H9 (cell line): Measurements from ENCODE around the gene CNDP1. TPM values are rescaled to one million over a fixed set of nuclear protein-coding genes. Genes with fewer than 3 reads are reported as not detected.
"Not testable (repeated sequence)": the region's sequence is repeated elsewhere in the genome, so short reads cannot be mapped to it uniquely, and the experiment has no call there.

Experiments used
- DNase-seq: peaks from one replicate; pipeline ENCODE4 v3.0.0-alpha.2; 2017
- H2AFZ ChIP-seq: one replicate; pipeline ENCODE4 v1.6.1; 2013; ENCODE audit warnings: mild to moderate bottlenecking, low read length, control low read depth, moderate library complexity
- H2AK5ac ChIP-seq: 2 replicates; pipeline ENCODE4 v1.6.1; 2013; ENCODE audit warnings: low read length, control low read depth, mixed read lengths; ENCODE audit not compliant: insufficient read length
- H2BK120ac ChIP-seq: one replicate; pipeline ENCODE4 v1.6.1; 2013; ENCODE audit warnings: low read depth, mild to moderate bottlenecking, low read length, control low read depth, inconsistent platforms; ENCODE audit not compliant: poor library complexity, severe bottlenecking
- H2BK12ac ChIP-seq: 2 replicates; pipeline ENCODE4 v1.6.1; 2013; ENCODE audit warnings: low read length, control low read depth, mixed read lengths, low read depth; ENCODE audit not compliant: insufficient read length
- H2BK15ac ChIP-seq: 2 replicates; pipeline ENCODE4 v1.6.1; 2013; ENCODE audit warnings: low read depth, low read length, control low read depth
- H2BK20ac ChIP-seq: one replicate; pipeline ENCODE4 v1.6.1; 2013; ENCODE audit warnings: low read depth, mild to moderate bottlenecking, low read length, control low read depth, inconsistent platforms; ENCODE audit not compliant: poor library complexity, severe bottlenecking
- H2BK5ac ChIP-seq: 2 replicates; pipeline ENCODE4 v1.6.1; 2013; ENCODE audit warnings: low read length, control low read depth, mixed read lengths; ENCODE audit not compliant: insufficient read length
- H3K14ac ChIP-seq: 2 replicates; pipeline ENCODE4 v1.6.1; 2013; ENCODE audit warnings: low read length, control low read depth; ENCODE audit not compliant: insufficient read depth
- H3K18ac ChIP-seq: 2 replicates; pipeline ENCODE4 v1.6.1; 2013; ENCODE audit warnings: low read depth, mild to moderate bottlenecking, mixed read lengths, low read length, control low read depth; ENCODE audit not compliant: insufficient read length
- H3K23ac ChIP-seq: 2 replicates; pipeline ENCODE4 v1.6.1; 2013; ENCODE audit warnings: low read length, control low read depth, mixed read lengths, low read depth; ENCODE audit not compliant: insufficient read length
- H3K23me2 ChIP-seq: 2 replicates; pipeline ENCODE4 v1.6.1; 2013; ENCODE audit warnings: low read depth, mild to moderate bottlenecking, mixed read lengths, low read length, control low read depth; ENCODE audit not compliant: insufficient read length, poor library complexity, severe bottlenecking
- H3K27ac ChIP-seq: 2 replicates; pipeline ENCODE4 v1.5.1; 2013; ENCODE audit warnings: low read length, control low read depth, mixed read lengths, low read depth; ENCODE audit not compliant: insufficient read length
- H3K27me3 ChIP-seq: 2 replicates; pipeline ENCODE4 v1.6.1; 2013; ENCODE audit warnings: low read length, control low read depth, inconsistent platforms; ENCODE audit not compliant: insufficient read depth
- H3K4ac ChIP-seq: 2 replicates; pipeline ENCODE4 v1.6.1; 2013; ENCODE audit warnings: low read depth, mild to moderate bottlenecking, control low read depth, inconsistent platforms, low read length, moderate library complexity
- H3K4me1 ChIP-seq: 2 replicates; pipeline ENCODE4 v1.6.1; 2013; ENCODE audit warnings: low read length, control low read depth, inconsistent platforms; ENCODE audit not compliant: insufficient read depth
- H3K4me2 ChIP-seq: 2 replicates; pipeline ENCODE4 v1.6.1; 2013; ENCODE audit warnings: low read length, control low read depth, mixed read lengths; ENCODE audit not compliant: insufficient read length, insufficient read depth
- H3K56ac ChIP-seq: 2 replicates; pipeline ENCODE4 v1.6.1; 2013; ENCODE audit warnings: low read depth, mild to moderate bottlenecking, mixed read lengths, low read length, control low read depth; ENCODE audit not compliant: insufficient read length
- H3K79me1 ChIP-seq: 2 replicates; pipeline ENCODE4 v1.6.1; 2013; ENCODE audit warnings: low read depth, mild to moderate bottlenecking, moderate library complexity, low read length, control low read depth, inconsistent platforms; ENCODE audit not compliant: insufficient read depth, poor library complexity, severe bottlenecking
- H3K79me2 ChIP-seq: 2 replicates; pipeline ENCODE4 v1.6.1; 2013; ENCODE audit warnings: low read length, control low read depth, inconsistent platforms; ENCODE audit not compliant: insufficient read depth
- H3K9ac ChIP-seq: 2 replicates; pipeline ENCODE4 v1.6.1; 2013; ENCODE audit warnings: low read length, control low read depth, mixed read lengths; ENCODE audit not compliant: insufficient read length; ENCODE audit errors: extremely low read depth
- H3K9me3 ChIP-seq: one replicate; pipeline ENCODE4 v1.6.1; 2013; ENCODE audit warnings: low read depth, low read length, inconsistent platforms; ENCODE audit not compliant: control insufficient read depth
- H3T11ph ChIP-seq: one replicate; pipeline ENCODE4 v1.6.1; 2013; ENCODE audit warnings: mild to moderate bottlenecking, low read length, control low read depth, inconsistent platforms
- H4K20me1 ChIP-seq: one replicate; pipeline ENCODE4 v1.6.1; 2013; ENCODE audit not compliant: control insufficient read depth, insufficient read length, insufficient read depth
- H4K5ac ChIP-seq: 2 replicates; pipeline ENCODE4 v1.6.1; 2013; ENCODE audit warnings: low read depth, mild to moderate bottlenecking, mixed read lengths, low read length, control low read depth; ENCODE audit not compliant: insufficient read length
- H4K8ac ChIP-seq: replicated peaks from 2 replicates; pipeline ENCODE4 v1.6.1; 2013; ENCODE audit warnings: low read length, control low read depth, mixed read lengths, low read depth; ENCODE audit not compliant: insufficient read length
- H4K91ac ChIP-seq: 2 replicates; pipeline ENCODE4 v1.6.1; 2013; ENCODE audit warnings: low read depth, mild to moderate bottlenecking, moderate library complexity, mixed read lengths, low read length, control low read depth; ENCODE audit not compliant: insufficient read length
- H3K27ac Mint-ChIP-seq, 3 experiments: 2 replicates in 2 of 3; 3 replicates in 1 of 3; pipeline ENCODE4 v1.8.0; 2020 to 2021; ENCODE audit warnings: mixed read lengths in 3 of 3, mild to moderate bottlenecking in 1 of 3, moderate library complexity in 1 of 3
- H3K27me3 Mint-ChIP-seq: 2 replicates; pipeline ENCODE4 v1.8.0; 2021; ENCODE audit warnings: low read depth, mild to moderate bottlenecking, moderate library complexity, mixed read lengths
- H3K36me3 Mint-ChIP-seq, 3 experiments: 2 replicates in 2 of 3; 3 replicates in 1 of 3; pipeline ENCODE4 v1.8.0; 2020 to 2021; ENCODE audit warnings: low read depth in 3 of 3, mixed read lengths in 3 of 3; ENCODE audit not compliant: insufficient read depth in 1 of 3
- H3K4me1 Mint-ChIP-seq, 2 experiments: 2 replicates each; pipeline ENCODE4 v1.8.0; 2020; ENCODE audit warnings: mixed read lengths in 2 of 2
- H3K4me3 Mint-ChIP-seq, 2 experiments: 2 replicates in 1 of 2; 3 replicates in 1 of 2; pipeline ENCODE4 v1.8.0; 2020 to 2021; ENCODE audit warnings: mild to moderate bottlenecking in 2 of 2, mixed read lengths in 2 of 2, moderate library complexity in 1 of 2
- H3K9me3 Mint-ChIP-seq, 2 experiments: 2 replicates in 1 of 2; 3 replicates in 1 of 2; pipeline ENCODE4 v1.8.0; 2020; ENCODE audit warnings: mild to moderate bottlenecking in 2 of 2, mixed read lengths in 2 of 2, moderate library complexity in 1 of 2
- CTCF ChIP-seq: fragments of 200-600 bp; sonication (generic); conservative IDR thresholded peaks from 3 replicates; pipeline ENCODE4 v1.8.0; 2021; ENCODE audit warnings: antibody characterized with exemption, mild to moderate bottlenecking
- WGBS: extraction: QIAGEN DNeasy Blood & Tissue Kit; methylation state at CpG from one replicate; pipeline ENCODE4 v1.1.7; 2013; ENCODE audit warnings: missing lambda C conversion rate, low lambda C conversion rate, mixed read lengths; ENCODE audit not compliant: insufficient read length; ENCODE audit errors: extremely low coverage; 5-methylcytosine and 5-hydroxymethylcytosine counted together
- total RNA-seq: library from RNA; stranded (reverse); gene quantifications from 2 replicates; pipeline ENCODE4 v1.2.1, GENCODE V29; 2021

The CNDP1 gene
- total RNA-seq, 1 experiment from 2014 or later, result not detected

DNA sequence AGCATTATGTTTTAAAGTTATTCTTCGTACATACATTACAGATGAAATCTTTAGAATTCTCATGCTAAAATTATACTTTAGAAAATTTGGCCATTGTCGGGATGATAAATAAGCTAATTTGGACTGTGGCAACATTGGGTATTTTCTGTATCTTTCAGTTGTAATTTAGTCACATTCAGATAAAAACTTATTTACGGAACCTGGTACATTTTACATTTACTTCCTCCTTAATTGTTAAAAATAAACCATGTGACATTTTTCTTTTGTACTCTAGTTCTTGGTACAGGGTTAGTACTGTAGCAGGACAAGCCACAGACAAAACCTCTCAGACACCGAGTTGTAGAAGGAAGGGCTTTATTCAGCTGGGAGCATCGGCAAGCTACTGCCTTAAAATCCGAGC lies 33.9 kb upstream of the CNDP1 start:
- no peak overlapping the region for H4K91ac ChIP-seq
- Mint-ChIP-seq H3K27me3 (no peaks in the 10 kb centered on the region), H3K4me1 (peaks cover 23 to 26% of the 10 kb centered on the region in 2 experiments), H3K27ac (no peak overlapping the region; a peak in 1 of 7 replicates), H3K9me3 (no peaks in the 10 kb centered on the region; a peak in 1 of 5 replicates), H3K36me3 (peaks cover 41 to 62% (median 61%) of the 10 kb centered on the region in 3 experiments), H3K4me3 (no peak overlapping the region)
- H3K9me3 ChIP-seq, result no peaks in the 10 kb centered on the region
- H4K8ac ChIP-seq, result no peak overlapping the region
- no peak overlapping the region for H2BK12ac ChIP-seq
- H3K14ac ChIP-seq, result no peak overlapping the region
- no peak overlapping the region for H2AFZ ChIP-seq
- no peak for TF ChIP-seq CTCF
- H3T11ph ChIP-seq, result no peak overlapping the region
- no peak overlapping the region for H2BK5ac ChIP-seq
- H3K4me1 ChIP-seq, result peaks cover 3% of the 10 kb centered on the region; the same call in 1 of the 2 replicates
- H3K4me2 ChIP-seq, result no peak overlapping the region
- WGBS, result no CpG with 5 or more reads among the region's 6 CpGs
- H2BK15ac ChIP-seq, result no peak overlapping the region
- no peak overlapping the region for H3K56ac ChIP-seq
- no peak overlapping the region for H4K5ac ChIP-seq
- H2BK20ac ChIP-seq, result no peak overlapping the region
- H2AK5ac ChIP-seq, result no peak overlapping the region
- H3K27ac ChIP-seq, result no peak overlapping the region
- no peaks in the 10 kb centered on the region for H3K27me3 ChIP-seq
- peaks cover 7% of the 10 kb centered on the region for H3K23me2 ChIP-seq
- DNase-seq, result no peak
- no peaks in the 10 kb centered on the region for H4K20me1 ChIP-seq
- no peak overlapping the region for H2BK120ac ChIP-seq
- H3K18ac ChIP-seq, result no peak overlapping the region
- H3K23ac ChIP-seq, result no peak overlapping the region
- H3K79me1 ChIP-seq, result peaks cover 7% of the 10 kb centered on the region
- H3K4ac ChIP-seq, result no peak overlapping the region
- H3K9ac ChIP-seq, result no peak overlapping the region
- H3K79me2 ChIP-seq, result peaks cover 9% of the 10 kb centered on the region; the same call in 1 of the 2 replicates

- DNase-seq, H3T11ph ChIP-seq, H3K4ac ChIP-seq, H3K9ac ChIP-seq, H3K27me3 Mint-ChIP-seq, H3K79me1 ChIP-seq, H3K23ac ChIP-seq, H4K8ac ChIP-seq, H2AFZ ChIP-seq, H2BK5ac ChIP-seq, H2BK20ac ChIP-seq, H2BK15ac ChIP-seq, H3K79me2 ChIP-seq, H2BK12ac ChIP-seq, H3K4me1 ChIP-seq, H3K4me3 Mint-ChIP-seq, H3K18ac ChIP-seq, H4K5ac ChIP-seq, H4K20me1 ChIP-seq, H3K56ac ChIP-seq, H2AK5ac ChIP-seq, H3K14ac ChIP-seq, H2BK120ac ChIP-seq, H3K27me3 ChIP-seq, H3K9me3 ChIP-seq, H3K27ac Mint-ChIP-seq, H3K4me2 ChIP-seq, H4K91ac ChIP-seq, H3K23me2 ChIP-seq, H3K27ac ChIP-seq, H3K9me3 Mint-ChIP-seq: not testable (repeated sequence)
- WGBS, result no CpG with 5 or more reads among the region's 8 CpGs
- H3K4me1 Mint-ChIP-seq, result peaks cover 24 to 29% of the 10 kb centered on the region in 2 experiments
- H3K36me3 Mint-ChIP-seq, result peaks cover 44 to 66% (median 65%) of the 10 kb centered on the region in 3 experiments
Observed at GRCh38 chr18:74500774-74501173, 33.5 kb upstream of the CNDP1 start.
